HCT116 (cell line): Measurements from ENCODE around the gene CLEC2B. TPM values are rescaled to one million over a fixed set of nuclear protein-coding genes. Genes with fewer than 3 reads are reported as not detected.
A peak's percentile ranks its signal among the peaks of the same experiment; 100 is the strongest.

Source experiments
- ATAC-seq: fragments of 200-7000 bp; cut with Tn5 transposase; 2 replicates; pipeline ENCODE4 v1.9.1; 2020; ENCODE audit warnings: mild to moderate bottlenecking, moderate library complexity
- BruUV-seq: library from RNA; stranded (reverse); fragments of 400-500 nt; replicated peaks from 2 replicates; lab custom pipeline; 2021; lab: Mats Ljungman, UMichigan
- CTCF ChIA-PET: fragments of 300-600 bp; sonication (Branson Sonifier 250); formaldehyde crosslinking; loops from one replicate; lab custom pipeline; 2021; ENCODE audit warnings: antibody characterized with exemption; lab: Charles Lee
- POLR2A ChIA-PET: fragments of 300-600, 350-600 bp; sonication (Branson Sonifier 250); formaldehyde crosslinking; loops from one replicate; lab custom pipeline; 2021; ENCODE audit warnings: antibody characterized with exemption; lab: Charles Lee
- RAD21 ChIA-PET, 2 experiments: fragments of 300-600 bp; sonication (Branson Sonifier 250); formaldehyde crosslinking; loops; one replicate each; lab custom pipeline; 2023; ENCODE audit warnings: low total read pairs in 2 of 2; ENCODE audit not compliant: uncharacterized antibody in 2 of 2, unreplicated experiment in 2 of 2, low non-redundant PET in 1 of 2; lab: Charles Lee
- DNase-seq: peaks from one replicate; pipeline ENCODE4 v3.0.0-alpha.2; 2010; ENCODE audit warnings: low read depth, low spot score
- H2AFZ ChIP-seq: fragments of 200-600 bp; shearing (Covaris generic), sonication (generic); 2 replicates; pipeline ENCODE4 v1.6.1; 2017; ENCODE audit warnings: low read depth, mixed run types, mixed read lengths, antibody characterized with exemption, low read length; ENCODE audit not compliant: poor library complexity, severe bottlenecking
- H3K27ac ChIP-seq: 2 replicates; pipeline ENCODE4 v1.5.1; 2012; ENCODE audit warnings: low read depth, low read length
- H3K27me3 ChIP-seq: fragments of 200-600 bp; sonication (generic); 2 replicates; pipeline ENCODE4 v1.6.1; 2016; ENCODE audit warnings: mixed run types, low read length, mixed read lengths; ENCODE audit not compliant: insufficient read depth
- H3K36me3 ChIP-seq, 2 experiments: fragments of 200-500 bp in 1 of 2; fragments of 200-600 bp in 1 of 2; sonication (Bioruptor generic) in 1 of 2; sonication (generic) in 1 of 2; 2 replicates each; pipeline versions ENCODE4 v1.5.1 to v1.6.1; 2014 to 2016; ENCODE audit warnings: low read length in 2 of 2, inconsistent platforms in 1 of 2, mixed read lengths in 1 of 2, mixed run types in 1 of 2; ENCODE audit not compliant: insufficient read depth in 2 of 2, control insufficient read depth in 1 of 2
- H3K4me1 ChIP-seq, 2 experiments: fragments of 200-600 bp in 1 of 2; sonication (generic) in 1 of 2; 2 replicates each; pipeline versions ENCODE4 v1.5.1 to v1.6.1; 2012 to 2017; ENCODE audit warnings: low read length in 2 of 2, inconsistent platforms in 1 of 2, mild to moderate bottlenecking in 1 of 2, mixed read lengths in 1 of 2, mixed run types in 1 of 2, moderate library complexity in 1 of 2; ENCODE audit not compliant: insufficient read depth in 2 of 2, control insufficient read depth in 1 of 2
- H3K4me2 ChIP-seq: fragments of 200-600 bp; sonication (generic); 2 replicates; pipeline ENCODE4 v1.6.1; 2017; ENCODE audit warnings: mixed run types, low read length, mixed read lengths
- H3K4me3 ChIP-seq, 2 experiments: fragments of 200-600 bp in 1 of 2; sonication (generic) in 1 of 2; replicated peaks in 1 of 2; 2 replicates each; pipeline ENCODE4 v1.5.1; 2011 to 2016; ENCODE audit warnings: low read length in 2 of 2, control low read depth in 1 of 2, low read depth in 1 of 2, mild to moderate bottlenecking in 1 of 2, mixed read lengths in 1 of 2, mixed run types in 1 of 2
- H3K79me2 ChIP-seq: fragments of 200-600 bp; sonication (generic); 2 replicates; pipeline ENCODE4 v1.6.1; 2017; ENCODE audit warnings: mild to moderate bottlenecking, mixed run types, low read length, moderate library complexity, mixed read lengths; ENCODE audit not compliant: insufficient read depth
- H3K9ac ChIP-seq: fragments of 200-600 bp; sonication (generic); 2 replicates; pipeline ENCODE4 v1.6.1; 2016; ENCODE audit warnings: low read length, mixed read lengths
- H3K9me2 ChIP-seq: fragments of 200-600 bp; sonication (generic), shearing (Covaris generic); 2 replicates; pipeline ENCODE4 v1.6.1; 2017; ENCODE audit warnings: mixed run types, mild to moderate bottlenecking, moderate library complexity; ENCODE audit not compliant: insufficient read depth
- H3K9me3 ChIP-seq, 2 experiments: fragments of 200-500 bp in 1 of 2; fragments of 200-600 bp in 1 of 2; sonication (Bioruptor generic) in 1 of 2; sonication (generic) in 1 of 2; 2 replicates each; pipeline ENCODE4 v1.6.1; 2014 to 2017; ENCODE audit warnings: low read length in 2 of 2, mixed read lengths in 2 of 2, inconsistent platforms in 1 of 2, low read depth in 1 of 2, mild to moderate bottlenecking in 1 of 2, mixed run types in 1 of 2, moderate library complexity in 1 of 2; ENCODE audit not compliant: control insufficient read depth in 1 of 2, insufficient read depth in 1 of 2
- H4K20me1 ChIP-seq: fragments of 200-600 bp; sonication (generic), shearing (Covaris generic); 2 replicates; pipeline ENCODE4 v1.6.1; 2017; ENCODE audit warnings: mixed run types, mild to moderate bottlenecking, moderate library complexity; ENCODE audit not compliant: insufficient read depth
- CEBPB ChIP-seq: IDR thresholded peaks from 2 replicates; pipeline ENCODE4 v1.6.1; 2012; ENCODE audit warnings: low read depth
- EZH2phosphoT487 ChIP-seq: fragments of 200-600 bp; IDR thresholded peaks from 2 replicates; pipeline ENCODE4 v1.6.1; 2018; ENCODE audit warnings: antibody characterized with exemption, borderline replicate concordance
- MAX ChIP-seq: IDR thresholded peaks from 2 replicates; pipeline ENCODE4 v1.6.1; 2012
- POLR2AphosphoS5 ChIP-seq: IDR thresholded peaks from 2 replicates; pipeline ENCODE4 v1.6.1; 2011; ENCODE audit warnings: mild to moderate bottlenecking, low read depth, low read length, moderate library complexity
- SP1 ChIP-seq: IDR thresholded peaks from 2 replicates; pipeline ENCODE4 v1.6.1; 2012; ENCODE audit warnings: low read depth
- TCF7L2 ChIP-seq: IDR thresholded peaks from 2 replicates; pipeline ENCODE4 v1.7.0; 2011; ENCODE audit warnings: borderline replicate concordance, inconsistent platforms; ENCODE audit not compliant: insufficient read depth, insufficient read length; ENCODE audit errors: extremely low read depth
- intact Hi-C: fragments of 100-400 bp; cut with micrococcal nuclease; formaldehyde crosslinking; loops from 2 replicates; pipeline ENCODE4 v1.10.0; 2022
- total RNA-seq: library from RNA; stranded (reverse); gene quantifications from one replicate; pipeline ENCODE4 v1.2.1, GENCODE V29; 2021; ENCODE audit not compliant: unreplicated experiment
- TF ChIP-seq, protein P1 (sequence below), 3 experiments: fragments of 200-600 bp in 1 of 3; sonication (generic) in 1 of 3; IDR thresholded peaks in 2 of 3; conservative IDR thresholded peaks in 1 of 3; 2 replicates each; pipeline ENCODE4 v1.5.1; 2012 to 2017; ENCODE audit warnings: low read depth in 2 of 3, low read length in 2 of 3, antibody characterized with exemption in 1 of 3, borderline replicate concordance in 1 of 3, control low read depth in 1 of 3, mild to moderate bottlenecking in 1 of 3, mixed read lengths in 1 of 3, mixed run types in 1 of 3, moderate library complexity in 1 of 3; ENCODE audit not compliant: insufficient read depth in 1 of 3

CLEC2B gene
- total RNA-seq, 1 experiment from 2014 or later, result not detected

DNA sequence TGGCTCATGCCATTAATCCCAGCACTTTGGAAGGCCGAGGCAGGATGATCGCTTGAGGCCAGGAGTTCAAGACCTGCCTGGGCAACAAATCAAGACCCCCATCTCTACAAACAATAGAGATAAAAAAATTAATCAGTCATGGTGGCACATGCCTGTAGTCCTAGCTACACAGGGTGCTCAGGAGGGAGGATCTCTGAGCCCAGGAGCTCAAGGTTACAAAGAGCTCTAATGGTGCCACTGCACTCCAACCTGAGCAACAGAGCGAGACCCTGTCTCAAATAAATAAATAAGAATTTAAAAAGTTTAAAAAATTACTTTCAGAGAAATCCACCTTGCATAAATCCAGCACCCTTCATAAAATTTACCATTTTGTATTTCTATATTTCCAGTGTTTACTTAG, 39.7 kb downstream of the CLEC2B start (continued):
- TF ChIP-seq SP1, result no peak
- TF ChIP-seq, all 23 proteins: peak for 0

GRCh38 chr12:9827209-9827888, 41.8 kb downstream of the CLEC2B start, which contains the start of gene KLRF1:
TSS of gene KLRF1 (plus strand) at chr12:9827481. CDS start at chr12:9827545, 64 bp downstream.
- POLR2A ChIA-PET, result no interaction called here
- Histone ChIP-seq H3K9me3 (no peaks in the 10 kb centered on the region), H3K4me2 (no peak within 1 kb of the TSS), H3K9me2 (no peaks in the 10 kb centered on the region), H3K4me1 (no peaks in the 10 kb centered on the region), H3K4me3 (no peak within 1 kb of the TSS), H3K9ac (no peak within 1 kb of the TSS), H3K79me2 (no peaks in the 10 kb centered on the region), H4K20me1 (no peaks in the 10 kb centered on the region; the same call in 1 of the 2 replicates), H3K27ac (no peak within 1 kb of the TSS), H3K27me3 (peaks cover 60% of the 10 kb centered on the region), H2AFZ (peak within 1 kb of the TSS; percentile 16), H3K36me3 (no peaks in the 10 kb centered on the region)
- no peak for ATAC-seq
- intact Hi-C loops, result no loop called here
- no peak for TF ChIP-seq POLR2AphosphoS5
- no peak for TF ChIP-seq MAX
- no peak for TF ChIP-seq EZH2phosphoT487
- TF ChIP-seq, protein P1, sequence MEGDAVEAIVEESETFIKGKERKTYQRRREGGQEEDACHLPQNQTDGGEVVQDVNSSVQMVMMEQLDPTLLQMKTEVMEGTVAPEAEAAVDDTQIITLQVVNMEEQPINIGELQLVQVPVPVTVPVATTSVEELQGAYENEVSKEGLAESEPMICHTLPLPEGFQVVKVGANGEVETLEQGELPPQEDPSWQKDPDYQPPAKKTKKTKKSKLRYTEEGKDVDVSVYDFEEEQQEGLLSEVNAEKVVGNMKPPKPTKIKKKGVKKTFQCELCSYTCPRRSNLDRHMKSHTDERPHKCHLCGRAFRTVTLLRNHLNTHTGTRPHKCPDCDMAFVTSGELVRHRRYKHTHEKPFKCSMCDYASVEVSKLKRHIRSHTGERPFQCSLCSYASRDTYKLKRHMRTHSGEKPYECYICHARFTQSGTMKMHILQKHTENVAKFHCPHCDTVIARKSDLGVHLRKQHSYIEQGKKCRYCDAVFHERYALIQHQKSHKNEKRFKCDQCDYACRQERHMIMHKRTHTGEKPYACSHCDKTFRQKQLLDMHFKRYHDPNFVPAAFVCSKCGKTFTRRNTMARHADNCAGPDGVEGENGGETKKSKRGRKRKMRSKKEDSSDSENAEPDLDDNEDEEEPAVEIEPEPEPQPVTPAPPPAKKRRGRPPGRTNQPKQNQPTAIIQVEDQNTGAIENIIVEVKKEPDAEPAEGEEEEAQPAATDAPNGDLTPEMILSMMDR (IDR thresholded peaks at IDR 0.05 in 2 of 3, conservative IDR thresholded peaks at IDR 0.05 in 1 of 3; ENCODE audit: borderline replicate concordance in 1 of 3, insufficient read depth in 1 of 3, low read depth in 2 of 3, low read length in 2 of 3), result no peak
- no peak for TF ChIP-seq TCF7L2
- no peak for TF ChIP-seq CEBPB
- no peak for DNase-seq
- CTCF ChIA-PET, result no interaction called here
- BruUV-seq, result no TSS peak
- RAD21 ChIA-PET, result no interaction called here
